ENCODE results near the gene EFCAB8.
"Not testable (repeated sequence)": the region's sequence is repeated elsewhere in the genome, so short reads cannot be mapped to it uniquely, and the experiment has no call there.

Gene EFCAB8

GRCh38 chr20:32922466-32922865 is 63.7 kb downstream of the EFCAB8 start:
- TF ChIP-seq GATA1 (IDR thresholded peaks at IDR 0.05; ENCODE audit: low read depth, low read length) (no peak), POLR2A (IDR thresholded peaks at IDR 0.05; ENCODE audit: low read length) (no peak)
- DNase-seq = no peak

DNA sequence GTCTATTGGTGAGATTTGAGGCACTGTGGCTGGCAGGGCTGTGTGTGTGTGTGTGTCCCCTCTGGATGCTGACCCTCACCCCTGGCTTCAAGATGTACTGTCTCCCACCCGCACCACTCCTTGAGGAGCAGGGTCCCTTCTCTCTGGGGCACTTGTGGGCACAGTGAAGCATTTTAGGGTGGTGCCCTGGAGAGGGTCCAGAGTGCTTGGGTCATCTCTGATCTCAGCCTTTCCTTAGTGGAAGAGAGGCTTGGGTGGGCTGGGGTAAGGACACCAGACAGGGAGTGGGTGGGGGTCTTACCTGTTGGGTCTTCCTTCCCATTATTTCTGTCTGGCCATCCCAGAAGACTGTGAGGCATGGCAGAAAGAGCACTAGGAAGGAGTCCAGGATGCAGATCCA is 66.1 kb downstream of the EFCAB8 start:
- TF ChIP-seq GATA1 (IDR thresholded peaks at IDR 0.05; ENCODE audit: low read depth, low read length) (no peak), POLR2A (IDR thresholded peaks at IDR 0.05; ENCODE audit: low read length) (no peak)
- DNase-seq = no peak

DNA sequence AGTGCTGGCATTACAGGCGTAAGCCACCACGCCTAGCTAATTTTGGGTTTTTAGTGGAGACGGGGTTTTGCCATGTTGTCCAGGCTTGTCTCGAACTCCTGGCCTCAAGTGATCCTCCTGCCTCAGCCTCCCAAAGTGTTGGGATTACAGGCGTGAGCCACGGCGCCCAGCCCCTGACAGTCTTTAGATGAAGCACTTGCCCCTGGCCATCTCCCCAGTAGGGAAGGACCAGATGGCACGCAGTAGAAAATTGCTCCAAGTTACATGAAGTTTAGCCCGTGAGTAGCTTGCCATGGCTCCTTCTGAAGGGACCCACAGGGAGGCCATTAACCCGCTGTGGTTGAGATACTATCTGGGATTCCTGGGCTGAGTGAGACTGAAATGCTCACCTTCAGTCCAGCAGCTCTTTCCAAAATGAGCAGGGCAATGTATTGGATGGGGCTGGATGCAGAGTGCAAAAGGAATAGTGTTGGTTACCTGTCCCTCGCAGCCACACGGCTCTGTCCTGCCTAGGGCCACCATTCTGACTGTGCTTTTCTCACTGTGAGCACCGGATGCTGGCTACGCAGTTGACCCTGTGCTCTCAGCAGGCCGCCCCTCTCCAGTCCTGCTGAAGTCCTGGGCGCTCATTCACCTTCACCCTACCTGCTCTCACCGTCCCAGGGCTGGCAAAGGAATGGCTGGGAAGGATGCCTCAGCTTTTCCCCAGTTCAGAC is 66.9 kb downstream of the EFCAB8 start:
- DNase-seq = no peak
- no peak for TF ChIP-seq POLR2A (IDR thresholded peaks at IDR 0.05; ENCODE audit: low read length)
- no peak for TF ChIP-seq GATA1 (IDR thresholded peaks at IDR 0.05; ENCODE audit: low read depth, low read length)

GRCh38 chr20:32929162-32929561 is 70.4 kb downstream of the EFCAB8 start:
- no peak for DNase-seq
- TF ChIP-seq POLR2A (IDR thresholded peaks at IDR 0.05; ENCODE audit: low read length) (no peak), GATA1 (IDR thresholded peaks at IDR 0.05; ENCODE audit: low read depth, low read length) (no peak)

GRCh38 chr20:32930181-32930580 is 71.5 kb downstream of the EFCAB8 start:
- DNase-seq = no peak
- TF ChIP-seq POLR2A (IDR thresholded peaks at IDR 0.05; ENCODE audit: low read length) (no peak), GATA1 (IDR thresholded peaks at IDR 0.05; ENCODE audit: low read depth, low read length) (no peak)

DNA sequence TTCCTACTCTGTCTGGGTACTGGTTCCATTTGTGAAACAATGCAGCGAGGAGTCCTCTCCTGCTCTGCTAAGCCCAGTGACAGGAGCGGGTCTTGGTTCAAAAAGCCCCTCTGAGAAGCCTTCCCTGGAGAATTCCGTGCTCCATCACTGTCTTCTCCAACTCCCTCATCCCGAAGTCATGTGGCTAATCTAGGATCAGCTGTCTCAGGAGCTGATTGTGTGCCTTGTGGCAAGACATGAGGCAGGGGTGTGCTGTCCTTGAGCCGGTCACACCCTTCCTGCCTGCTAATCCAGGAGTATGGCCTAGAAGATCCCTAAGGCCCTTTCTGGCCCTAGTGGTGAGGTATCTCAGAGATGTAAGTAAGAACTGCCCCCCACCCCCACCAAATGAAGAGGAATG is 72.0 kb downstream of the EFCAB8 start:
- no peak for TF ChIP-seq POLR2A (IDR thresholded peaks at IDR 0.05; ENCODE audit: low read length)
- no peak for TF ChIP-seq GATA1 (IDR thresholded peaks at IDR 0.05; ENCODE audit: low read depth, low read length)
- DNase-seq = no peak

DNA sequence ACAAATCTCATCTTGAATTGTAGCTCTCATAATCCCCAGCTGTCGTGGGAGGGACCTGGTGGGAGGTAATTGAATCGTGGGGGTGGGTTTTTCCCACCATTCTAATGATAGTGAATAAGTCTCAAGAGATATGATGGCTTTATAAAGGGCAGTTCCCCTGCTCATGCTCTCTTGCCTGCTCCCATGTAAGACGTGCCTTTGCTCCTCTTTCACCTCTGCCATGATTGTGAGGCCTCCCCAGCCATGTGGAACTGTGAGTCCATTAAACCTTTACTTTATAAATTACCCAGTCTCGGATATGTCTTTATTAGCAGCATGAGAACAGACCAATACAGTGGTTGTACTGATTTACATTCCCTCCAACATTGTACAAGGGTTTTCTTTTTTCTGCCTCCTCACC is 75.9 kb downstream of the EFCAB8 start:
- TF ChIP-seq GATA1 (IDR thresholded peaks at IDR 0.05; ENCODE audit: low read depth, low read length) (no peak), POLR2A (IDR thresholded peaks at IDR 0.05; ENCODE audit: low read length) (no peak)
- DNase-seq = no peak

DNA sequence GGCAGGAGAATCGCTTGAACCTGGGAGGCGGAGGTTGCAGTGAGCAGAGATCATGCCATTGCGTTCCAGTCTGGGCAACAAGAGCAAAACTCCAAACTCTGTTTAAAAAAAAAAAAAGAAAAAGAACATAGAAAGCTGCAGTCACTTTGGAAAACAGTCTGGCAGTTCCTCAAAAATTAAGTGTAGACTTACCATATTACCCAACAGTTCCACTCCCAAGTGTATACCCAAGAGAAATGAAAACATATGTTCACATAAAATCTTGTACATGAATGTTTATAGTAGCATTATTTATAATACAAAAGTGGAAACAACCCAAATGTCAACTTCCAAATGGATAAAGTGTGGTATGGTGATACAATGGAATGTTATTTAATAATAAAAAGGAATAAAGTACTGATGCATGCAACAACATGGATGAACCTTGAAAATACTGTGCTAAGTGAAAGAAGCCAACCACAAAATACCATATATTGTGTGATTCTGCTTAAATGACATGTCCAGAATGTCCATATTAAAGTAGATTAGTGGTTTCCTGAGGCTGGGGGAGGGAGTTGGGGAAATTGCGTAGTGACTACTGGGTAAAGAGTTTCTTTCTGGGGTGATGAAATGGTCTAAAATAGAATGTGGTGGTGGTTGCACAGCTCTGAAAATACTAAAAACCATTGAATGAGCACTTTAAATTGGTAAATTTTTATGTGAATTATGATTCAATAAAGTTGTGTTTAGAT is 82.6 kb downstream of the EFCAB8 start:
- TF ChIP-seq POLR2A (IDR thresholded peaks at IDR 0.05; ENCODE audit: low read length) (no peak), GATA1 (IDR thresholded peaks at IDR 0.05; ENCODE audit: low read depth, low read length) (no peak)
- no peak for DNase-seq

GRCh38 chr20:32943490-32944052 is 84.8 kb downstream of the EFCAB8 start:
- no peak for DNase-seq
- no peak for TF ChIP-seq POLR2A (IDR thresholded peaks at IDR 0.05; ENCODE audit: low read length)
- TF ChIP-seq GATA1 (IDR thresholded peaks at IDR 0.05; ENCODE audit: low read depth, low read length) = no peak

DNA sequence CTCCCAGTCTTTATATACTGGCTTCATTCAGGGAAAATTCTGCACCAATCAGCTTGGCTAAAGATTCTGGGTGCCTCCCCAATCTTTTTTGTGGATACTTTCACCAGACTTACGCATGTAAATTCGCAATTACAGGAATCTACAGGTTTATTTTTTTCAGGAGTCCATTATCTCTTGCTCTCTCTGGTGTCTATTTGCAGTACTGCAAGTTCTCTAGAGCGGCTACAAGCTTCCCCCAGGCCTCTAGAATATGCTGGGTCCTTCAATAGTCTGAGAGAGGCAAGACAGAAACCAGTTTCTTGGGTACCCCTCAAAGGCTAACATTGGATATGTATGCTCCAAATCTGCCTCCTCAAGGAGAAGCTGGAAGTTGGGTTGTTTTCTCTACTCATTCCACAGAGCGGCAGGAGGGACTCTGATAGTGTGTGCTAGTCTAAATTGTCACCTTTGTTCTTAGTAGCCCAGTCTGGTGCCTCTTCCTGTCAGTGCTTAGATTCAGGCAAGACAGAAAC is 87.0 kb downstream of the EFCAB8 start:
- no peak for TF ChIP-seq GATA1 (IDR thresholded peaks at IDR 0.05; ENCODE audit: low read depth, low read length)
- no peak for TF ChIP-seq POLR2A (IDR thresholded peaks at IDR 0.05; ENCODE audit: low read length)
- peak in 1 of 2 experiments; percentile 7 for DNase-seq

DNA sequence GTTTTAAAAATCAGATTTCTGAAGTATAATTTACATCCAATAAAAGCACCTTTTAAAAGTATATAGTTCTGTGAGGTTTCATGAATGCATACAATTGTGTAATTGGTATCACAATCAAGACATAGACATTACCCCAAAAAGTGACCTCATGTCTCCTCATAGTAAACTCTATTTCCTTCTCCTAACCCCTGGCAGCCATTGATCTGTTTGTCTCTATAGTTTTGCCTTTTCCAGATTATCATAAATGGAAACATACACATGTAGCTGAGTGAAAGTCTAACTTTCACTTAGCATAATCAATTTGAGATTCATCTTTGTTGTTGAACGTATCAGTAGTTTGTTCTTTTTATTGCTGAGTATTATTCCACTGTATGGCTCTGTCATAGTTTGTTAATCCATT is 87.9 kb downstream of the EFCAB8 start:
- no peak for TF ChIP-seq GATA1 (IDR thresholded peaks at IDR 0.05; ENCODE audit: low read depth, low read length)
- no peak for TF ChIP-seq POLR2A (IDR thresholded peaks at IDR 0.05; ENCODE audit: low read length)
- DNase-seq = no peak

DNA sequence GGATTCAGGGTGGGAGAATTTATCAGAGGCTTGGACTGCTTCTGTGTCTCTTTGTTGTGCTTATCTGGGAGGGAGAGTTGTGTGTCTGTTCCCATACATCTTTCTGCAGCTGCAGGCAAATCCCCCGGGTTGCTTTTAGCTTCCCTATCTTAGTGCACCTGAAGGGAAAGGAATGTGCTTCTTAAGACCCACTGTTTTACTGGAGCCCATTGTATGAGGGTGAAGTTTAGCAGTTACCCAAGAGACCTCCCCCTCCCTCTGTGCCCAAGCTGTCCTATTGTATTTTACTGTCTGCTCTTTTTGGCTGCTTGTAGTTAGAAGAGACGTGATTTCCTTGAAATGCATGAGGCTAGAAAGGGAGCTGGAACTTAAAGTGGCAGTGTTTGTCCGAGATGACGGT is 91.8 kb downstream of the EFCAB8 start:
- DNase-seq = not testable (repeated sequence)

DNA sequence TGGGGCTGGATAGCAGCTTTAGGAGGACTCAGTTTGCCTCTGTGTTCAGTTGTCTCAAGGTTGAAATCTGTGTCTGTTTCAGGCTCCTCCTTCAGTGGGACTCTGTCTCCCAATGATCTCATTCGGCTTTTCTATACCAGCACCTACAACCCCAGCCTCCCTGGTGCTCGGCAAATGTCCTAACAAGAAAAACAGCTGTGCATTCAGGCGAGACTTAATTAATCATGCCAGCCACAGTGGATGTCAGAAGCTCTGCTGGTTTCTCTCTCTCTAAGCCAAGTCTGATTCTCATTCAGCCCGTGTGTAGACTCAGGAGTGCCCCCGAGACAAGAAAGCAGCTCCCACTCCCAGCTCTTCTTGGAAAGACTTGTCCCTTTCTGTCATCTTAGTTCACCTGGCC is 98.7 kb downstream of the EFCAB8 start:
- no peak for TF ChIP-seq GATA1 (IDR thresholded peaks at IDR 0.05; ENCODE audit: low read depth, low read length)
- no peak for DNase-seq

DNA sequence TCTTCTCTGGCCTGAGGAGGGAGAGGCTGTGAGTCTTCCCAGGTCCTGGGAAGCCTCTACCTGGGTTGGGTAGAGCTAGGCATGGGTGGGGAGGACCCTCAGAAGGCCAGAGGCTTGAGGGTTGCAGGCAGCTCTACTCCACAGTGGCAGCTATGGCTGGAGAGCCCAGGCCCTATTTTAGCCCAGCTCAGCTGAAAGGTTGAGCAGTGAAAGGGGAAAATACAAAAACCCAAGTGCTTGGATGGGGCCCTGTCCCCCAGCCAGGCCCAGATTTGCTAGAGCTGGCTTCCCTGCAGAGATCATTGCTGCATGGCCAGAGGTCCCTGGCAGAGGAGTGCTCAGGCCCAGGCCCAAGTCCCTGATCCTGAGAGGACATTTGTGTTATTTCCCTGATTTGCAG is 99.9 kb downstream of the EFCAB8 start:
- no peak for TF ChIP-seq POLR2A (IDR thresholded peaks at IDR 0.05; ENCODE audit: low read length)
- no peak for TF ChIP-seq GATA1 (IDR thresholded peaks at IDR 0.05; ENCODE audit: low read depth, low read length)

More for the DNA sequence above, 99.9 kb downstream of the EFCAB8 start:
- no peak for DNase-seq

Data from erythroblast (primary cell).